NCI-H2227 (cell line): ENCODE results near the gene C11orf52.

Source experiments
- DNase-seq: peaks from one replicate; lab custom pipeline; 2025; ENCODE audit not compliant: unreplicated experiment; lab: John Stamatoyannopoulos, UW

C11orf52 gene

GRCh38 chr11:111937844-111938243 is 19.1 kb downstream of the C11orf52 start:
- DNase-seq = no peak

DNA sequence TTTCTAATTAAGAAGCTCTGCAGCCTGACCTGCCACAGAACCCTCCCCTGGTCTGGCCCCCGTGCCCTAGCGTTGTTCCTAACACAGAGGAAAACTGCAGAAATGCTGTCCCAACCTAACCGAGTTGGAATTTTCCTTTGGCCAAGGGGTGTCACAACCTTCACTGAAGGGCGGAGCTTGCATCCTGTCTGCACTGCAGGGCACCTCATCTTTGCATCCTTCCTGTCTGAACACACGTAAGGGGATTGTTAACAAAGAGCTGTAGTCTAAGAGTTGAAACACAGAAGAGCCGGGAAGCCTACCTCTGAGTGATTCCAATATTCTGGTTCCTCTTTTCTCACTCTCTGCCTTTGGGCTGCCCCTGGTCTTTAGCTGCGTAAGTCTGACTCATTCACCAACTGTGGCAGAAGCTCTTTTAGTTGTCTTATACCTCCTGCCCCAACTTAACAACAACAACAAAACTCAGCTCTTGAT is 20.0 kb downstream of the C11orf52 start:
- peak; percentile 19 for DNase-seq

DNA sequence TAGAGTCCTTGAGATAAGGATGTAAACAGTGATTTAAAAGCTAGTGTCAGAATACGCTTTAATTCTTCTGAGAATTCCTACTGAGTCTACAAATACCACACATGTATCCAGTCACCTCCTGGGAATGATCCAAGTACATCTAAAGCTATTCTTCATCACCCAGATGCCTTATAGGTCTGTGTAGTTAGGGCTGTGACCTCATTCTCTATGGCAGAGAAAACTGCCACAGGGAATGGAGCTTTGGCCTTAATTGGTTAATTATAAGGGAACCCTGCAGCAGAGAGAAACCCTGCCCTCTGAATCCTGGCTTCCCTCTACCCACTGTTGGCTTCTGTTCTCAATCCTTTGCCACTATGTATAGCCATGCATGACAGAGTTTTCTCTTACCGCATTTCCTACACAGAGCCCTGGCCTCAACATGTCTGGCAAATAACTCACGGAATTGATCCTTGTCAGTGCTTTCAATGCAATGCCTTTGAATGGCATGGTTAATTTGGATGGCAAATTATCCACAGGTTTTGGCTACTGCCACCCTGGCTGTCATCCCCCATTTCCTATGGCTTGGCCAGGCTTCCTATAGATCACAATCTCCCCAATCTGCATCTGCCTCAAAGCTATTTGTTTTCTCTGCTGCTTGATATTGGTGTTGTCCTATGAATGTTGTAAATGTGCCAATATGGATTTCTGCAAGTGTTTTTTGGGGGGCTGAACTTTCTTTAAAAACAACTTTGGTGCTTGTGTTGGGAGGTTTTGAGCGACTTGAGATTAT is 21.3 kb downstream of the C11orf52 start:
- DNase-seq = no peak

DNA sequence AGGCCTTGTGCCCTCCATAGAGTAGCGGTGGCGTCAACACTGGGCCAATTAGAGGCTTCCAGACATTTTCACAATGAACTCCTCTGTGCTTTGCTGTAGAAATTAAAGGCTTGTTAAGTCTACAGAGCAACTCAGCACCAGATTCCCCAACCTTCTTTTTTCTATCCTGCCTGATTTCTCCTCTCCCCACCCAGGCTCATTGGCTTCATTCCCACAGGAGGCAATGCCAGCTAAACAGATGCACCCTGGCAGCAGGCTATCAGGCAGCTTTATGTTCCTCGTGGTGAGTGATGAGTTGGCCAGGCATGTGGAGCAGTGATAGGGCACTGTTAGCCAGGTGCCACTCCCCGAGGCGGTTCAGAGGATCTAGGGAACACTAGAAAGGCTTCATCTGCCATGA is 23.2 kb downstream of the C11orf52 start:
- DNase-seq = no peak

GRCh38 chr11:111942829-111943228 is 24.1 kb downstream of the C11orf52 start:
- DNase-seq = no peak

- DNase-seq = no peak
Observed at GRCh38 chr11:111944139-111944538, 25.4 kb downstream of the C11orf52 start.

DNA sequence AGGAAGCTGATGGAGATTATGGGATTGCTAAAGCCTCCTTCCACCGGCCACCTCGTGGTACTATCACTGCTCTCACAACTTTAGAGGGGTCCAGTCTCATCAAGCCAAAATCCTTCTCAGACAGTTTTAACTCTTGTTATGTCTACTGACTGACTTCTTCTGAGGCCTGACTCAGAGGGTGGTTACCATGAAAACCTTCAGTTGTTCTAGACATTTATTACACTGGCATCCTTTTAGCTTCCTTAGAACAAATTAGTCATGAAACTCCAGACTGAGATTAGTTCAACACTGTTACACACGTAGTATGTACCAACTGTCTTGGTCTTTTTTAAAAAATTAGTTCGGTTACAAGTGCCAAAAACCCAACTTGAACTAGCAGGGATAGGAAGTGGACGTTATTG is 25.9 kb downstream of the C11orf52 start:
- no peak for DNase-seq

GRCh38 chr11:111945198-111945597 is 26.5 kb downstream of the C11orf52 start:
- DNase-seq = no peak

DNA sequence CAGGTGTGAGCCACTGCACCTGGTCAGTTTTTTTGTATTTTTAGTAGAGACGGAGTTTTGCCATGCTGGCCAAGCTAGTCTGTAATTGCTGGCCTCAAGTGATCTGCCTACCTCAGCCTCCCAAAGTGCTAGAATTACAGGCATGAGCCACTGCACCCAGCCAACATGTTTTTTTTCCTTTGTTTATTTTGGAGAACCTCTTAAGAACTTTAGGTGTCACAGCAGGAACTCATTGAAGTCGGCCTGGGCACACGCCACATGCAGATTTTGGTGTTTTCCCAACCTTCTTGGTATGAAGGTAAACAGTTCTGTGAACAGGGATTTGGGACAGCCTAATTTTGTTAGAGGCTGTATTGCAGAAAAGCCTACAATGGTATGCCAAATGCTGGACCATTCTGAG is 27.8 kb downstream of the C11orf52 start:
- no peak for DNase-seq

DNA sequence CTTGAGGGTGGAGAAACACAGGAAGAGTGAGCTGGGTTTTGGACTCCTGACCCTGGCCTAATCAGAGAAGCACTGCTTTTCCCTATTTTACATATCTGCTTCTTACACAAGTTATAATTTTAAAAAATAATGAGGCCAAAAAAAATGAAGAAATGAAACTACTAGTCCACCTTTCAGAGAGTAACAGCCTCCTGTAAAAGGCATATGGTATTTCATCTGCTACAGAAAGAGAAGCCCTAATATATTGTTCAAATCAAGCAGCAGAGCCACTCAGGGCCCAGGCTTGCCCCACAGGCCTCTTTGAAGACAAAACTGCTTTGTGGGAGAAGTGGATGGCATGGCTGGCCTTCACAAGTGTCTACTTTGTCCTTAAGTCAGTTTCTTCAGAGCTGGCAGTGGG is 28.4 kb downstream of the C11orf52 start:
- DNase-seq = no peak

GRCh38 chr11:111949519-111950426 is 31.1 kb downstream of the C11orf52 start:
- DNase-seq = no peak

DNA sequence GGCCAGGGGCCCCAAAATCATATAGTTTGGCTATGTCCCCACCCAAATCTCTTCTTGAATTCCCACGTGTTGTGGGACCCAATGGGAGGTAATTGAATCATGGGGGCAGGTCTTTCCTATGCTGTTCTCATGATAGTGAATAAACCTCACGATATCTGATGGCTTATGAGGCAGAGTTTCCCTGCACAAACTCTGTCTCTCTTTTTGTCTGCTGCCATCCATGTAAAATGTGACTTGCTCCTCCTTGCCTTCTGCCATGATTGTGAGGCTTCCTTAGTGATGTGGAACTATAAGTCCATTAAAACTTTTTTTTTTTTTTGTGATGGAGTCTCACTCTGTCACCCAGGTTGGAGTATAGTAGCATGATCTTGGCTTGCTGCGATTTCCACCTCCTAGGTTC is 32.9 kb downstream of the C11orf52 start:
- no peak for DNase-seq

- no peak for DNase-seq
Observed at GRCh38 chr11:111954154-111954553, 35.4 kb downstream of the C11orf52 start.

DNA sequence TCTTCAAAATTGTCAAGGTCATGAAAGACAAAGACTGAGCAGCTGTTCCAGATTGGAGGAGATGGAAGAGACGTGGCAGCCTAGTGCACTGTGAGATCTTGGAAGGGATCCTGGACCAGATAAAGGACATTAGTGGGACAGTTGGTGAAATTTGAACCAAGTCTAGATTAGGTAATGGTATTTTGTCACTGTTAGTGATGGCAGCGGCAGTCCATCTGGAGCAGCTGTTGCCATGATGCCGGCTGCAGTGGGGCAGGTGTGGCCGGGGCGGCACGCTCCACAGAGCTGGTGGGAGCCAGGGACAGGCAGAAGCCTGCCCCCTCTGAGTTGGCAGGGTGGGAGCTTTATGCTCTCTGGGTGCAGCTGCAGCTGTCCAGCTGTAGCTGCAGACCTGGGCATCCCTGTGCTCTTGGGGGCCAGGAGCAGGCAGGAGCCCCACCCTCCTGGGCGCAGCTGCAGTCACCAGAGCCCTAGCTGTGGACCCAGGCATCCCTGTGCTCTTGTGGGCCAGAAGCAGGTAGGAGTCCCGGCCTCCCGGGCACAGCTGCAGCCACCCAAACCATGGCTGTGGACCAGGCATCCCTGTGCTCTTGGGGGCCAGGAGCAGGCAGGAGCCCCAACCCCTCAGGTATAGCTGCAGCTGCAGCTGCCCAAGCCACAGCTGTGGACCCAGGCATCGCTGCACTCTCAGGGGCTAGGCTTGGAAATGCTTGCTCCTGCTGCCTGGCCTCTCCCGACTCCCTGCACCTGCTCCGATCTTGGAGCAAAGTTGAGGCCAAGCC is 39.1 kb downstream of the C11orf52 start:
- no peak for DNase-seq

- no peak for DNase-seq
Observed at GRCh38 chr11:111960916-111961315, 42.2 kb downstream of the C11orf52 start.

GRCh38 chr11:111961389-111962300 is 42.9 kb downstream of the C11orf52 start:
- DNase-seq = no peak

GRCh38 chr11:111963931-111964340 is 45.2 kb downstream of the C11orf52 start:
- no peak for DNase-seq

DNA sequence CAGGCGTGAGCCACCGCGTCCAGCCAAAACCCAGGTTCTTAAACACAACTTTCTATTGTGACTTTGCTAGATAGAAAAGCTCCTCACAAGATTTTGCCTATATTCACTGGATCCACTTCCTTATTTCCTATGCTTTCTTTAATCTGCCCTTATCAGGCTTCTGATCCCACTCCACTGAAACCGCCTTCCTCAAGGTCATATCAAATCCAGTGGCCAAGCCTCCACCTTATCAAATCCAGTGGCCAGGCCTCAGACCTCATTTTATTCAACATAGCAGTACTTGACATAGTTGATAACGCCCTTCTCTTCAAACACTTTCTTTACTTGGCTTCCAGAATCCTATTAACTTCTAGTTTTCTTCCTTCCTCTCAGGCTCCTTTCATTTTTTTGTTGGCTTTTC is 48.0 kb downstream of the C11orf52 start:
- DNase-seq = no peak

DNA sequence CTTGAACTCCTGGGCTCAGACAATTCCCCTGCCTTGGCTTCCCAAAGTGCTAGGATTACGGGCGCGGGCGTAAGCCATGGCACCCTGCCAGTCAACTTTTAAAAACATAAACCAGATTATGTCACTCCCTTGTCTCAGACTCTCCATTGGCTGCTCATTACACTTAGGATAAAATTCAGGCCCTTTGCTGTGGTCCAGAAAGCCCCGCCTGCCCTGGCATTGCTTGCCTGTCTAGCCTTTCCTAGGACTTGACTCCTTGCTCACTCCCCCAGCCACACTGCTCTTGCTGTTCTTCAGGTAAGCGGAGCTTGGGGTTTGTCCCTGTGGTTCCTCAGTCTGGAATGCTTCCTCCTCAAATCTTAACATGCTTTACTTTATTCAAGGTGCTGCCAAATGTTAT is 48.9 kb downstream of the C11orf52 start:
- DNase-seq = no peak

- no peak for DNase-seq
Observed at GRCh38 chr11:111969344-111969743, 50.6 kb downstream of the C11orf52 start.
